IMR-90 (cell line): ENCODE results near the gene MAP2. TPM values are rescaled to one million over a fixed set of nuclear protein-coding genes. Genes with fewer than 3 reads are reported as not detected.

ENCODE experiments used
- ATAC-seq: fragments of 200-7000 bp; cut with Tn5 transposase; 2 replicates; pipeline ENCODE4 v1.9.1; 2020; ENCODE audit warnings: low read depth, mild to moderate bottlenecking, moderate library complexity
- BruUV-seq: library from RNA; stranded (reverse); fragments of 400-500 nt; replicated peaks from 2 replicates; lab custom pipeline; 2021; lab: Mats Ljungman, UMichigan
- CTCF ChIA-PET: fragments of 300-600 bp; formaldehyde crosslinking; extraction: SDS; loops from one replicate; lab custom pipeline; 2021; ENCODE audit warnings: antibody characterized with exemption; lab: Yijun Ruan, JAX
- POLR2A ChIA-PET: fragments of 300-600 bp; sonication (Branson Sonifier 250); formaldehyde crosslinking; loops from one replicate; lab custom pipeline; 2022; ENCODE audit warnings: antibody characterized with exemption; ENCODE audit not compliant: unreplicated experiment; lab: Charles Lee
- DNase-seq: peaks from one replicate; pipeline ENCODE4 v3.0.0; 2013
- H2AFZ ChIP-seq: replicated peaks from 2 replicates; pipeline ENCODE3; 2013; ENCODE audit warnings: low read length, mild to moderate bottlenecking; ENCODE audit not compliant: poor library complexity
- H2AK5ac ChIP-seq: 2 replicates; pipeline ENCODE4 v1.6.1; 2013; ENCODE audit warnings: low read depth, low read length, inconsistent platforms
- H2AK9ac ChIP-seq: replicated peaks from 2 replicates; pipeline ENCODE3; 2013; ENCODE audit warnings: mild to moderate bottlenecking, low read depth, low read length, moderate library complexity; ENCODE audit not compliant: poor library complexity
- H2BK120ac ChIP-seq: 2 replicates; pipeline ENCODE4 v1.6.1; 2013; ENCODE audit warnings: low read depth, low read length, inconsistent platforms
- H2BK15ac ChIP-seq: 3 replicates; pipeline ENCODE4 v1.6.1; 2013; ENCODE audit warnings: low read depth, low read length, inconsistent platforms
- H2BK20ac ChIP-seq: 2 replicates; pipeline ENCODE4 v1.6.1; 2013; ENCODE audit warnings: low read depth, mild to moderate bottlenecking, inconsistent platforms, low read length, moderate library complexity
- H2BK5ac ChIP-seq: 2 replicates; pipeline ENCODE4 v1.6.1; 2013; ENCODE audit warnings: mild to moderate bottlenecking, low read depth, low read length, inconsistent platforms; ENCODE audit not compliant: poor library complexity, severe bottlenecking
- H3K14ac ChIP-seq: replicated peaks from 2 replicates; pipeline ENCODE4 v1.6.1; 2013; ENCODE audit warnings: low read depth, low read length, inconsistent platforms
- H3K18ac ChIP-seq: 2 replicates; pipeline ENCODE4 v1.6.1; 2013; ENCODE audit warnings: low read depth, low read length, control low read depth
- H3K23ac ChIP-seq: 2 replicates; pipeline ENCODE4 v1.6.1; 2013; ENCODE audit warnings: low read depth, low read length, inconsistent platforms
- H3K27ac ChIP-seq: 2 replicates; pipeline ENCODE4 v1.5.1; 2013; ENCODE audit warnings: mild to moderate bottlenecking, control low read depth, low read length; ENCODE audit not compliant: insufficient read depth
- H3K27me3 ChIP-seq: 2 replicates; pipeline ENCODE4 v1.6.1; 2013; ENCODE audit warnings: low read length; ENCODE audit not compliant: control insufficient read depth, insufficient read depth
- H3K36me3 ChIP-seq: 2 replicates; pipeline ENCODE4 v1.6.1; 2013; ENCODE audit warnings: low read length, mixed read lengths; ENCODE audit not compliant: control insufficient read depth, insufficient read depth
- H3K4ac ChIP-seq: 2 replicates; pipeline ENCODE4 v1.6.1; 2013; ENCODE audit warnings: low read depth, low read length, inconsistent platforms
- H3K4me1 ChIP-seq: 2 replicates; pipeline ENCODE4 v1.6.1; 2013; ENCODE audit warnings: low read length, mixed read lengths; ENCODE audit not compliant: control insufficient read depth, insufficient read depth
- H3K4me2 ChIP-seq: 2 replicates; pipeline ENCODE4 v1.6.1; 2013; ENCODE audit warnings: low read depth, mild to moderate bottlenecking, control low read depth, low read length, moderate library complexity
- H3K4me3 ChIP-seq: 2 replicates; pipeline ENCODE4 v1.5.1; 2013; ENCODE audit warnings: low read depth, mild to moderate bottlenecking, control low read depth, low read length, moderate library complexity; ENCODE audit not compliant: insufficient read depth
- H3K56ac ChIP-seq: 2 replicates; pipeline ENCODE4 v1.6.1; 2013; ENCODE audit warnings: low read length, inconsistent platforms; ENCODE audit not compliant: insufficient read depth; ENCODE audit errors: extremely low read depth
- H3K79me1 ChIP-seq, 2 experiments: 2 replicates each; pipeline ENCODE4 v1.6.1; 2013; ENCODE audit warnings: low read length in 2 of 2, inconsistent platforms in 1 of 2, low read depth in 1 of 2
- H3K9ac ChIP-seq: 2 replicates; pipeline ENCODE4 v1.6.1; 2013; ENCODE audit warnings: low read depth, low read length, control low read depth
- H3K9me1 ChIP-seq: 2 replicates; pipeline ENCODE4 v1.6.1; 2013; ENCODE audit warnings: low read length, inconsistent platforms; ENCODE audit not compliant: insufficient read depth
- H3K9me3 ChIP-seq: 2 replicates; pipeline ENCODE4 v1.6.1; 2013; ENCODE audit warnings: low read length; ENCODE audit not compliant: control insufficient read depth, insufficient read depth
- H4K20me1 ChIP-seq: 2 replicates; pipeline ENCODE4 v1.6.1; 2013; ENCODE audit warnings: low read length, inconsistent platforms; ENCODE audit not compliant: insufficient read depth
- H4K5ac ChIP-seq: 2 replicates; pipeline ENCODE4 v1.6.1; 2013; ENCODE audit warnings: mild to moderate bottlenecking, low read depth, low read length, control low read depth
- H4K8ac ChIP-seq, 2 experiments: 2 replicates each; pipeline ENCODE4 v1.6.1; 2013; ENCODE audit warnings: low read depth in 2 of 2, low read length in 2 of 2, control low read depth in 1 of 2, inconsistent platforms in 1 of 2
- H4K91ac ChIP-seq: 2 replicates; pipeline ENCODE4 v1.6.1; 2013; ENCODE audit warnings: low read depth, low read length, inconsistent platforms; ENCODE audit not compliant: insufficient read depth
- BHLHE40 ChIP-seq: fragments of 150-350 bp; IDR thresholded peaks from 2 replicates; pipeline ENCODE4 v1.6.1; 2016; ENCODE audit warnings: mild to moderate bottlenecking, low read depth, low read length
- CEBPB ChIP-seq: IDR thresholded peaks from 2 replicates; pipeline ENCODE4 v1.6.1; 2012; ENCODE audit warnings: low read depth, low read length, improper control_type of control experiment
- CHD1 ChIP-seq: IDR thresholded peaks from 2 replicates; pipeline ENCODE4 v1.6.1; 2012; ENCODE audit warnings: low read depth, low read length, improper control_type of control experiment
- CTCF ChIP-seq: conservative IDR thresholded peaks from 2 replicates; pipeline ENCODE4 v1.5.1; 2012; ENCODE audit warnings: mild to moderate bottlenecking, low read depth, low read length, improper control_type of control experiment
- ELK1 ChIP-seq: fragments of 150-350 bp; IDR thresholded peaks from 2 replicates; pipeline ENCODE4 v1.6.1; 2016; ENCODE audit warnings: low read depth, mild to moderate bottlenecking, low read length, moderate library complexity, borderline replicate concordance
- FOS ChIP-seq: fragments of 150-350 bp; IDR thresholded peaks from 2 replicates; pipeline ENCODE4 v1.6.1; 2016; ENCODE audit warnings: low read depth, low read length
- MAFK ChIP-seq: IDR thresholded peaks from 2 replicates; pipeline ENCODE4 v1.6.1; 2012; ENCODE audit warnings: low read depth, low read length, improper control_type of control experiment
- MAZ ChIP-seq: IDR thresholded peaks from 2 replicates; pipeline ENCODE4 v1.6.1; 2012; ENCODE audit warnings: low read depth, mild to moderate bottlenecking, low read length, improper control_type of control experiment, moderate library complexity, borderline replicate concordance
- MXI1 ChIP-seq: IDR thresholded peaks from 2 replicates; pipeline ENCODE4 v1.6.1; 2012; ENCODE audit warnings: low read depth, mild to moderate bottlenecking, low read length, moderate library complexity, borderline replicate concordance
- NFE2L2 ChIP-seq: fragments of 150-350 bp; IDR thresholded peaks from 2 replicates; pipeline ENCODE4 v1.6.1; 2016; ENCODE audit warnings: low read depth, mild to moderate bottlenecking, low read length
- POLR2A ChIP-seq: IDR thresholded peaks from 2 replicates; pipeline ENCODE4 v1.6.1; 2012; ENCODE audit warnings: mild to moderate bottlenecking, low read depth, low read length
- RAD21 ChIP-seq: IDR thresholded peaks from 2 replicates; pipeline ENCODE4 v1.6.1; 2012; ENCODE audit warnings: low read length, improper control_type of control experiment
- RCOR1 ChIP-seq: IDR thresholded peaks from 2 replicates; pipeline ENCODE4 v1.6.1; 2012; ENCODE audit warnings: mild to moderate bottlenecking, low read length, improper control_type of control experiment; ENCODE audit not compliant: insufficient replicate concordance
- RFX5 ChIP-seq: IDR thresholded peaks from 2 replicates; pipeline ENCODE4 v1.8.0; 2012; ENCODE audit warnings: low read depth, mild to moderate bottlenecking, low read length, moderate library complexity
- SMC3 ChIP-seq: fragments of 150-350 bp; IDR thresholded peaks from 2 replicates; pipeline ENCODE4 v1.6.1; 2016; ENCODE audit warnings: low read depth, mild to moderate bottlenecking, antibody characterized with exemption, low read length, moderate library complexity
- USF2 ChIP-seq: fragments of 150-350 bp; IDR thresholded peaks from 2 replicates; pipeline ENCODE4 v1.6.1; 2017; ENCODE audit warnings: mild to moderate bottlenecking, antibody characterized with exemption, low read length, low read depth
- WGBS, 2 experiments: methylation state at CpG; one replicate each; pipeline versions ENCODE4 v1.1.5 to v1.1.7; 2013; ENCODE audit warnings: missing lambda C conversion rate in 2 of 2; ENCODE audit not compliant: insufficient read length in 1 of 2; ENCODE audit errors: extremely low coverage in 2 of 2; 5-methylcytosine and 5-hydroxymethylcytosine counted together
- dilution Hi-C: fragments of 300-500 bp; cut with HindIII; formaldehyde crosslinking; loops from one replicate; pipeline ENCODE4 v1.14.3; 2018; ENCODE audit warnings: low sequenced_read_pairs; ENCODE audit not compliant: unreplicated experiment
- in situ Hi-C: fragments of 300-500 bp; cut with MboI; formaldehyde crosslinking; loops from 3 replicates; pipeline ENCODE4 v1.14.3; 2019; ENCODE audit warnings: low sequenced_read_pairs, inconsistent platforms, mixed read lengths
- intact Hi-C: fragments of 100-400 bp; cut with micrococcal nuclease; formaldehyde crosslinking; loops from 2 replicates; pipeline ENCODE4 v1.10.0; 2022
- polyA plus RNA-seq, 3 experiments: library from polyadenylated mRNA; depleted of rRNA; stranded (reverse); fragments of >200 nt; gene quantifications; 2 replicates each; pipeline ENCODE4 v1.2.3, GENCODE V29; 2012; ENCODE audit warnings: low replicate concordance in 1 of 3
- total RNA-seq: library from RNA; depleted of rRNA; stranded (reverse); fragments of >200 nt; gene quantifications from 2 replicates; pipeline ENCODE4 v1.2.3, GENCODE V29; 2012

The MAP2 gene
- total and polyA plus RNA-seq, 2 of the 4 experiments (the other 2 are of a cell fraction) = 0.29 to 0.36 TPM

- BruUV-seq = no TSS peak
- H3K4me3 ChIP-seq = no peak overlapping the region
- CTCF ChIA-PET = no interaction called here
Measured at GRCh38 chr2:209498614-209499013, 74.8 kb downstream of the MAP2 start.

More at GRCh38 chr2:209498614-209499013, 74.8 kb downstream of the MAP2 start:
- Histone ChIP-seq H3K14ac (no peak overlapping the region), H2BK5ac (no peak overlapping the region), H2BK20ac (no peak overlapping the region), H2BK120ac (no peak overlapping the region), H2AK5ac (no peak overlapping the region), H4K8ac (no peak overlapping the region), H3K4me2 (no peak overlapping the region), H3K27ac (no peak overlapping the region), H2AFZ (no peak overlapping the region), H2BK15ac (no peak overlapping the region), H3K56ac (no peak overlapping the region), H4K91ac (no peak overlapping the region), H3K9ac (no peak overlapping the region), H3K9me1 (no peaks in the 10 kb centered on the region), H3K27me3 (no peaks in the 10 kb centered on the region), H3K9me3 (peaks cover 6% of the 10 kb centered on the region), H3K36me3 (no peaks in the 10 kb centered on the region), H2AK9ac (no peak overlapping the region), H3K4ac (no peak overlapping the region), H3K18ac (no peak overlapping the region), H4K20me1 (no peaks in the 10 kb centered on the region), H4K5ac (no peak overlapping the region), H3K79me1 (no peaks in the 10 kb centered on the region), H3K23ac (no peak overlapping the region), H3K4me1 (peaks cover 2% of the 10 kb centered on the region; the same call in 1 of the 2 replicates)
- ATAC-seq (no peak), DNase-seq (no peak)
- dilution Hi-C loops (no loop called here), intact Hi-C loops (no loop called here), in situ Hi-C loops (no loop called here)
- TF ChIP-seq MAZ (no peak), POLR2A (no peak), RCOR1 (no peak), USF2 (no peak), CHD1 (no peak), NFE2L2 (no peak), MAFK (no peak), RFX5 (no peak), BHLHE40 (no peak), SMC3 (no peak), CEBPB (no peak), FOS (no peak), RAD21 (no peak), CTCF (no peak), ELK1 (no peak), MXI1 (no peak)
- POLR2A ChIA-PET = no interaction called here
- 86% methylated on average over 1 of the region's 1 CpG; no CpG with 5 or more reads in 1 of the 2 experiments for WGBS, 2 experiments
